Calu3 (cell line): ENCODE results near the gene LRRC61. TPM values are rescaled to one million over a fixed set of nuclear protein-coding genes. Genes with fewer than 3 reads are reported as not detected.

Experiments used
- BruUV-seq: library from RNA; stranded (reverse); fragments of 400-500 nt; replicated peaks from 2 replicates; lab custom pipeline; 2021; lab: Mats Ljungman, UMichigan
- CTCF ChIA-PET: fragments of 300-600 bp; sonication (Branson Sonifier 250); formaldehyde crosslinking; loops from one replicate; lab custom pipeline; 2022; ENCODE audit warnings: antibody characterized with exemption; lab: Charles Lee
- DNase-seq: peaks from one replicate; pipeline ENCODE4 v3.0.0; 2022
- H3K27ac Mint-ChIP-seq: one replicate; pipeline ENCODE4 v1.8.0; 2022; ENCODE audit warnings: mixed read lengths; ENCODE audit not compliant: unreplicated experiment
- H3K27me3 Mint-ChIP-seq: one replicate; pipeline ENCODE4 v1.8.0; 2022; ENCODE audit warnings: mixed read lengths; ENCODE audit not compliant: unreplicated experiment
- H3K36me3 Mint-ChIP-seq: one replicate; pipeline ENCODE4 v1.8.0; 2022; ENCODE audit warnings: mild to moderate bottlenecking, moderate library complexity, mixed read lengths; ENCODE audit not compliant: insufficient read depth, unreplicated experiment
- H3K4me1 Mint-ChIP-seq: one replicate; pipeline ENCODE4 v1.8.0; 2022; ENCODE audit warnings: mild to moderate bottlenecking, low read depth, mixed read lengths; ENCODE audit not compliant: unreplicated experiment
- H3K4me3 Mint-ChIP-seq: one replicate; pipeline ENCODE4 v1.8.0; 2022; ENCODE audit warnings: mild to moderate bottlenecking, low read depth, moderate library complexity, mixed read lengths; ENCODE audit not compliant: unreplicated experiment
- H3K9me3 Mint-ChIP-seq: one replicate; pipeline ENCODE4 v1.8.0; 2022; ENCODE audit warnings: low read depth, mixed read lengths; ENCODE audit not compliant: unreplicated experiment
- intact Hi-C: fragments of 100-400 bp; cut with micrococcal nuclease; formaldehyde crosslinking; loops from one replicate; pipeline ENCODE4 v1.10.0; 2022; ENCODE audit not compliant: unreplicated experiment
- total RNA-seq: library from RNA; stranded (reverse); gene quantifications from 2 replicates; pipeline ENCODE4 v1.2.3, GENCODE V29; 2022
- TF ChIP-seq, protein P1 (sequence below): fragments of 200-600 bp; IDR thresholded peaks from one replicate; pipeline ENCODE4 v1.8.0; 2022; ENCODE audit warnings: antibody characterized with exemption; ENCODE audit not compliant: unreplicated experiment

Gene LRRC61
- total RNA-seq, 1 experiment from 2014 or later, result 14.6 TPM

DNA sequence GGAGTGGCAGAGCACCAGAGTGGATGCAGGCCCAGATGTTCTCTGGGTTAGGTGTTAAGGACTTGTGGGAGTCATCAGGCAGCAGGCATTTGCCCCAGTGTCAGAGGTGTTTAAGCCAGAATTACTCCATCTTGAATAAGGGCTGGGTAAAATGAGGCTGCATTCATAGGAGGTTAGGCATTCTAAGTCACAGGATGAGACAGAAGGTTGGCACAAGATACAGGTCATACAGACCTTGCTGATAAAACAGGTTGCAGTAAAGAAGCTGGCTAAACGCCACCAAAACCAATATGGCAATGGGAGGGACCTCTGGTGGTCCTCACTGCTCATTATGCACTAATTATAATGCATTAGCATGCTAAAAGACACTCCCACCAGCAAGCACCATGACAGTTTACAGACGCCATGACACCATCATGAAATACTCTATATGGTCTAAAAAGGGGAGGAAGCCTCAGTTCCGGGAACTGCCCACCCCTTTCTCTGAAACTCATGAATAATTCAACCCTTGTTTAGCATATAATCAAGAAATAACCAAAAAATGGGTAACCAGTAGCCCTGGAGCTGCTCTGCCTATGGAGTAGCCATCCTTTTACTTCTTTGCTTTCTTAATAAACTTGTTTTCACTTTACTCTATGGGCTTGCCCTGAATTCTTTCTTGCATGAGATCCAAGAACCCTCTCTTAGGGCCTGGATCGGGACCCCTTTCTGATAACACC, 882 bp upstream of the LRRC61 start:
- H3K27me3 Mint-ChIP-seq, result no peaks in the 10 kb centered on the region
- H3K27ac Mint-ChIP-seq, result peak overlapping the region; percentile 98
- TF ChIP-seq, protein P1, sequence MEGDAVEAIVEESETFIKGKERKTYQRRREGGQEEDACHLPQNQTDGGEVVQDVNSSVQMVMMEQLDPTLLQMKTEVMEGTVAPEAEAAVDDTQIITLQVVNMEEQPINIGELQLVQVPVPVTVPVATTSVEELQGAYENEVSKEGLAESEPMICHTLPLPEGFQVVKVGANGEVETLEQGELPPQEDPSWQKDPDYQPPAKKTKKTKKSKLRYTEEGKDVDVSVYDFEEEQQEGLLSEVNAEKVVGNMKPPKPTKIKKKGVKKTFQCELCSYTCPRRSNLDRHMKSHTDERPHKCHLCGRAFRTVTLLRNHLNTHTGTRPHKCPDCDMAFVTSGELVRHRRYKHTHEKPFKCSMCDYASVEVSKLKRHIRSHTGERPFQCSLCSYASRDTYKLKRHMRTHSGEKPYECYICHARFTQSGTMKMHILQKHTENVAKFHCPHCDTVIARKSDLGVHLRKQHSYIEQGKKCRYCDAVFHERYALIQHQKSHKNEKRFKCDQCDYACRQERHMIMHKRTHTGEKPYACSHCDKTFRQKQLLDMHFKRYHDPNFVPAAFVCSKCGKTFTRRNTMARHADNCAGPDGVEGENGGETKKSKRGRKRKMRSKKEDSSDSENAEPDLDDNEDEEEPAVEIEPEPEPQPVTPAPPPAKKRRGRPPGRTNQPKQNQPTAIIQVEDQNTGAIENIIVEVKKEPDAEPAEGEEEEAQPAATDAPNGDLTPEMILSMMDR, result no peak
- intact Hi-C loops, result no loop called here
- CTCF ChIA-PET, result no interaction called here
- H3K36me3 Mint-ChIP-seq, result peaks cover 53% of the 10 kb centered on the region
- BruUV-seq, result TSS peak; percentile 34
- peaks cover 48% of the 10 kb centered on the region for H3K4me1 Mint-ChIP-seq
- DNase-seq, result no peak
- H3K4me3 Mint-ChIP-seq, result peak overlapping the region; percentile 85
- no peaks in the 10 kb centered on the region for H3K9me3 Mint-ChIP-seq

DNA sequence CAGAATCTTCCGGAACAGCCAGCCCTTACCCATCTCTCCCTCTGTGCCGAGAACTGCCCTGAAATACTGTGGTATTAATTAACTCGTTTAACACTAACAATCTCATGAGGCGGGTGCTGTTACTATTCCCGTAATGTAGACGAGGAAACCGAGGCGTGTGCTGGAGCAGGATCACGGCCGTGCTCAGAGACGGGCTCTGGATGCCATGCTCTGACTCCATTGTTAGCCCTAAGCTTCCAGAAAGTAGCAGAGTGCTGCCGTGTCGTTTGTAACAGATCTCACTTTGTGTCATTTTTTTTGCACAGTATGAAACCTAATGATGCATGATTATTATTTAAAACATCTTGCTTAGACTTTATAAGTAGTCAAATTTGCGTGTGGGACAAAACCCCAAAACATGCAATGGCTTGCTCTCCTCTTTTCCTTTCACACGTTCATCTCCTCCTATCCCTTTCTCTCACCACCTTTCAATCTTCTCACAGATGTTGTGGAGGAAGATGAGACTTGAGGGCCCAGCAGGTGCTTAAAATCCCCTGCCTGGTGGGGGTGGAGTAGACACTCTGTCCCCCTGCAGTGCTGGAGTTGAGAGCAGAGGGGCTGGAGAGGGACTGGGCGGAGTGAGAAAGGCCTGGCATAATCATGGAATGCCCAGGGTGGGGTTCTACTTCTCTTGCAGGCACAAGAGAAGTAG, 672 bp downstream of the LRRC61 start:
- Mint-ChIP-seq H3K27ac (peak overlapping the region; percentile 98), H3K4me3 (peak overlapping the region; percentile 85), H3K27me3 (no peaks in the 10 kb centered on the region)

DNA sequence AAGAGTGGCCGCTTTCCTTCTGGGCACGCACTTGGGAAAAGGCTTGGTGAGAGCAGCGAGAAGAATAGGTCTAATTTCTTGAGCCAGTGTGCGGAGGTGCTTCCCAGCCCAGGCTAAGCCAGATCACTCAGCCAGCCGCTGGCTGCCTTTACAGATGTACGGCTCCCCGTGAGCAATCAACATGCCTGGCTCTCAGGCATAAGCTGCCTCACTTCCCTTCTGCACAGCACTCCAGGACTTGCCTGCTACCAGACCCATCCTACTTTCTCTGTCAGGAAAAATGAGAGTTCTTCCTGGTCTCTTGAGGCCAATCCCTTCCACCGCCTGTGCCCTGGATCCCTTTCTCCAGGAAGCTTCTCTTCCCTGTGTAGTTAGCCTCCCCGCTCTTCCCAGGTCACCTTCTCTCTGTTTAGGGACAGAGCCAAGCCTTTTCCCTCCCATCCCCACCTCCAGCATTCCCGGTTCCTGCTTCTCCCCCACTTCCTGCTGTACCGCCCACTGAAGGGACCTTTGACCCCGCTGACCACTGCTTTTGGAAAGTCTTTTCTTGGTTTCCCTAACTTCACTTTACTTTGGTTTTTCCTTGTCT, 1.3 kb downstream of the LRRC61 start:
- H3K27me3 Mint-ChIP-seq, result no peaks in the 10 kb centered on the region
- no peaks in the 10 kb centered on the region for H3K9me3 Mint-ChIP-seq
- peak overlapping the region; percentile 98 for H3K27ac Mint-ChIP-seq
- BruUV-seq, result no TSS peak
- peaks cover 41% of the 10 kb centered on the region for H3K4me1 Mint-ChIP-seq
- peak overlapping the region; percentile 85 for H3K4me3 Mint-ChIP-seq
- H3K36me3 Mint-ChIP-seq, result peaks cover 62% of the 10 kb centered on the region
- intact Hi-C loops, result no loop called here
- TF ChIP-seq, protein P1, result no peak
- no peak for DNase-seq
- CTCF ChIA-PET, result no interaction called here

More for the DNA sequence above, 672 bp downstream of the LRRC61 start:
- TF ChIP-seq, protein P1, result no peak
- Mint-ChIP-seq H3K36me3 (peaks cover 56% of the 10 kb centered on the region), H3K4me1 (peaks cover 41% of the 10 kb centered on the region), H3K9me3 (no peaks in the 10 kb centered on the region)
- CTCF ChIA-PET, result interaction anchor here (0.7 to 0.9 kb wide), 2 partner anchors 16 to 31 kb away, joined by 3 read pairs; no protein-coding TSS in a partner anchor
- no peak for DNase-seq
- intact Hi-C loops, result no loop called here
- BruUV-seq, result TSS peak; percentile 24

DNA sequence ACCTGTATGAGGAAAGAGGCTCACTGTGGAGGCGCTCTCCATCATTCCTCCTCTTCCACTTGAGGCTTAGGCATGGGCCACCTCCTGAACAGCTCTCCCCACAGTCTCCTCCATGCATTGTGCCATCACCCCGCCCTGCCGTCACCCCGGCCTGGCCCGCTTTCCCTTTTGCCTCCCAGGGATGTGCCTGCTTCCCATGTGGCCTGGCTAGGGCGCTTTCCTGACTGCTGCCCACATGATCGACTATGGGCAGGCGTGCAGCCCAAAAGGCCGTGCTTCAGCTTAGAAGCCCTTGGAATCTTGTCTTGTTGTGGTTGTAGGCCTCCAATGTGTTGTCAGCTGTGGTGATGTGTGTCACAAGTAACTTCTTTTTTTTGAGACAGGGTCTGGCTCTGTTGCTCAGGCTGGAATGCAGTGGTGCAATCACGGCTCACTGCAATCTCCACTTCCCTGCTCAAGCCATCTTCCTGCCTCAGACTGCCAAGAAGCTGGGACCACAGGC, 2.0 kb downstream of the LRRC61 start:
- peak overlapping the region; percentile 85 for H3K4me3 Mint-ChIP-seq
- H3K27me3 Mint-ChIP-seq, result no peaks in the 10 kb centered on the region
- TF ChIP-seq, protein P1, result no peak
- DNase-seq, result no peak
- no peaks in the 10 kb centered on the region for H3K9me3 Mint-ChIP-seq
- H3K27ac Mint-ChIP-seq, result peak overlapping the region; percentile 98
- CTCF ChIA-PET, result no interaction called here
- no TSS peak for BruUV-seq
- intact Hi-C loops, result no loop called here
- H3K4me1 Mint-ChIP-seq, result peaks cover 41% of the 10 kb centered on the region
- H3K36me3 Mint-ChIP-seq, result peaks cover 58% of the 10 kb centered on the region
